Activated CD4-positive, alpha-beta T cell treated with anti-CD3 and anti-CD28 coated beads, Interleukin-2, amount 50 U/mL, for 4 hours (primary cell): ENCODE data around the gene RALBP1.
"Not testable (repeated sequence)": the region's sequence is repeated elsewhere in the genome, so short reads cannot be mapped to it uniquely, and the experiment has no call there.

ENCODE experiments used
- DNase-seq, 2 experiments: peaks; one replicate each; pipeline ENCODE4 v3.0.0-alpha.2; 2020

RALBP1 gene

GRCh38 chr18:9474983-9475642 lies at the start of gene RALBP1:
Gene RALBP1, plus strand, starts transcription at chr18:9475513. Its CDS starts 37,533 bp downstream, at chr18:9513046.
- peak; percentile 97 for DNase-seq

GRCh38 chr18:9426753-9427152 lies 48.6 kb upstream of the RALBP1 start:
- no peak for DNase-seq

- no peak for DNase-seq
Observed at GRCh38 chr18:9428301-9428706, 47.0 kb upstream of the RALBP1 start.

GRCh38 chr18:9428862-9429661 lies 46.3 kb upstream of the RALBP1 start:
- DNase-seq, result no peak

- no peak for DNase-seq
Observed at GRCh38 chr18:9429662-9429993, 45.7 kb upstream of the RALBP1 start.

- DNase-seq, result not testable (repeated sequence)
Observed at GRCh38 chr18:9430315-9430714, 45.0 kb upstream of the RALBP1 start.

GRCh38 chr18:9431296-9431695 lies 44.0 kb upstream of the RALBP1 start:
- DNase-seq, result no peak

GRCh38 chr18:9433122-9433521 lies 42.2 kb upstream of the RALBP1 start:
- not testable (repeated sequence) for DNase-seq

- no peak for DNase-seq
Observed at GRCh38 chr18:9433671-9434121, 41.6 kb upstream of the RALBP1 start.

- DNase-seq, result no peak
Observed at GRCh38 chr18:9434122-9434701, 41.1 kb upstream of the RALBP1 start.

- no peak for DNase-seq
Observed at GRCh38 chr18:9435041-9435440, 40.3 kb upstream of the RALBP1 start.

- no peak for DNase-seq
Observed at GRCh38 chr18:9436206-9436929, 38.9 kb upstream of the RALBP1 start.

- no peak for DNase-seq
Observed at GRCh38 chr18:9437021-9437437, 38.3 kb upstream of the RALBP1 start.

GRCh38 chr18:9437672-9438071 lies 37.6 kb upstream of the RALBP1 start:
- no peak for DNase-seq

- no peak for DNase-seq
Observed at GRCh38 chr18:9441061-9441460, 34.3 kb upstream of the RALBP1 start.

- DNase-seq, result no peak
Observed at GRCh38 chr18:9444549-9444948, 30.8 kb upstream of the RALBP1 start.

GRCh38 chr18:9446839-9447238 lies 28.5 kb upstream of the RALBP1 start:
- DNase-seq, result no peak

GRCh38 chr18:9447334-9447733 lies 28.0 kb upstream of the RALBP1 start:
- no peak for DNase-seq

GRCh38 chr18:9449600-9450414 lies 25.5 kb upstream of the RALBP1 start:
- no peak for DNase-seq

- DNase-seq, result not testable (repeated sequence)
Observed at GRCh38 chr18:9450920-9451319, 24.4 kb upstream of the RALBP1 start.

- DNase-seq, result no peak
Observed at GRCh38 chr18:9453283-9453682, 22.0 kb upstream of the RALBP1 start.

- DNase-seq, result no peak
Observed at GRCh38 chr18:9454061-9454703, 21.1 kb upstream of the RALBP1 start.
